Measurements from ENCODE around the gene GTF2F1.

GTF2F1 gene

DNA sequence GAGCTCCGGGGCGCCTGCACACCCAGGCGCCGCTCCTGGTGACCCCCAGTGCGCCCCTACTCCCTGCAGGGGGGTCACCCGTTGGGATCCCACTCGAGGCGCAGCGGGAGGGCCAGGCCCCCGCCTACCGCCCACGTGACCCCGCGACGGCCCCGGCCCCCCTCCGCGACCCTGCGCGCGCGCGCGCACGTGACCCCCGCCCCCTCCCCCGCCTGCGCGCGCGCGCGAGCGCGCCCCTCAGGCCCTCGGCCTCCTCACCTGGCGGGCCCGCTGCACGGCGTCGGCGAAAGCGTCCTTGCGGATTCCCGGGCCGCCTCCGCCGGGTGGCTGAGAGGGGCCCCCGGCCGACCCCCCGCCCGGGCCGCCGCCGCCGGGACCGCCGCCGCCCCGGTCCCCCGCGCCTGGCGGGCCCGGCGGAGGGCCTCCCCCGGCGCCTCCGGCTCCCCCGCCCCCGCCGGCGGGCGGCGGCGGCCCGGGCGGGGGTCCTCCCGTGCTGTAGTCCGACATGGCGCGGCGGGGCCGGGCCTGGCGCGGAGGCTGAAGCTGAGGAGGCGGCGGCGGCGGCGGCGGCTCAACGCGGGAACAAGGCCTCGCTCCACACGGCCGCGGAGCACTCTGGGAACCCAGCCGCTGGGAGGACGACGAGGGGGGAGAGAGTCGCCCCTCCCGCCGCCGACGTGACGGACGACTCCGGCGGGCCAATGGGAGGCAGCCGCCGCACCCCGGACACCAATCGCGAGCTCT is 31.4 kb upstream of the GTF2F1 start, which contains the start of gene KHSRP:
Gene KHSRP, minus strand, starts transcription at position 617 of the 744 bp plus-strand sequence. Its CDS starts 110 bp downstream, at position 507.
- DNase-seq (ENCODE audit: low spot score) = no peak
- TF ChIP-seq, protein P1, sequence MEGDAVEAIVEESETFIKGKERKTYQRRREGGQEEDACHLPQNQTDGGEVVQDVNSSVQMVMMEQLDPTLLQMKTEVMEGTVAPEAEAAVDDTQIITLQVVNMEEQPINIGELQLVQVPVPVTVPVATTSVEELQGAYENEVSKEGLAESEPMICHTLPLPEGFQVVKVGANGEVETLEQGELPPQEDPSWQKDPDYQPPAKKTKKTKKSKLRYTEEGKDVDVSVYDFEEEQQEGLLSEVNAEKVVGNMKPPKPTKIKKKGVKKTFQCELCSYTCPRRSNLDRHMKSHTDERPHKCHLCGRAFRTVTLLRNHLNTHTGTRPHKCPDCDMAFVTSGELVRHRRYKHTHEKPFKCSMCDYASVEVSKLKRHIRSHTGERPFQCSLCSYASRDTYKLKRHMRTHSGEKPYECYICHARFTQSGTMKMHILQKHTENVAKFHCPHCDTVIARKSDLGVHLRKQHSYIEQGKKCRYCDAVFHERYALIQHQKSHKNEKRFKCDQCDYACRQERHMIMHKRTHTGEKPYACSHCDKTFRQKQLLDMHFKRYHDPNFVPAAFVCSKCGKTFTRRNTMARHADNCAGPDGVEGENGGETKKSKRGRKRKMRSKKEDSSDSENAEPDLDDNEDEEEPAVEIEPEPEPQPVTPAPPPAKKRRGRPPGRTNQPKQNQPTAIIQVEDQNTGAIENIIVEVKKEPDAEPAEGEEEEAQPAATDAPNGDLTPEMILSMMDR (IDR thresholded peaks at IDR 0.05; ENCODE audit: borderline replicate concordance, control extremely low read depth, extremely low read depth, insufficient read depth, missing control alignments) = no peak
- in situ Hi-C loops (cut with MboI; ENCODE audit: low sequenced_read_pairs, unreplicated experiment) = no loop called here

DNA sequence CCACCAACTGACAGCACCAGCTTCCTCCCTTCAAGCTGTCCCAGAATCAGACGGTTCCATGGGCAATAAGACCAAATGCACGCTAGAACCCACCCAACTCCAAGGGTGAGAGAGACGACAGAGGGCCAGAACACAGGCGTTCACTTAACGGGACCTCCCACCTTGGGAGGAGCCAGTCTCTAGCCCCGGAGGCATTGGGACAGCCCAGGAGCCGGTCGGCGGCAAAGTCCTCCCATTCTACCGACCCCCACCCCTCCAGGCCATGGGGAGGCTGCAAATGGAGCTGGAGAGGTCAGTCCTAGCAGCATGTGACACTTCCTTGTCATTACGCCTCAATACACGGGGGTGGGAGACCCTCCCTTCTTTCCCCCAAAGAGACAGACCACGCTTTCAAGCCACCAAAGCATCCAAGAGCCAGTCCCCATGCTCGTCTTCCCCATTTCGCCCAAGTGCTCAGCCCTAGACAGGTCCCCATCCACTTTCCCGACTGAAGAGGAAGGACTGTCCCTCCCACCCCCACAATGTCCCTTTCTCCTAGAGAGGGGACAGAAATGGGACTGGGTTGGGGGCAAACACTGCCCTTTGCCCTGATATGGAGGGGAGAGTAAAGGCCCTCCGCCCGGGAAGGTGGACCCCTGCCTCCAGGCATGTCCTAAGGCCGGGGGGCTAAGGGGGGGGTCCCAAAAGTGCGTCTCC is 30.7 kb upstream of the GTF2F1 start:
- in situ Hi-C loops (cut with MboI; ENCODE audit: low sequenced_read_pairs, unreplicated experiment) = no loop called here
- DNase-seq (ENCODE audit: low spot score) = peak; percentile 70
- TF ChIP-seq, protein P1 (IDR thresholded peaks at IDR 0.05; ENCODE audit: borderline replicate concordance, control extremely low read depth, extremely low read depth, insufficient read depth, missing control alignments) = no peak

DNA sequence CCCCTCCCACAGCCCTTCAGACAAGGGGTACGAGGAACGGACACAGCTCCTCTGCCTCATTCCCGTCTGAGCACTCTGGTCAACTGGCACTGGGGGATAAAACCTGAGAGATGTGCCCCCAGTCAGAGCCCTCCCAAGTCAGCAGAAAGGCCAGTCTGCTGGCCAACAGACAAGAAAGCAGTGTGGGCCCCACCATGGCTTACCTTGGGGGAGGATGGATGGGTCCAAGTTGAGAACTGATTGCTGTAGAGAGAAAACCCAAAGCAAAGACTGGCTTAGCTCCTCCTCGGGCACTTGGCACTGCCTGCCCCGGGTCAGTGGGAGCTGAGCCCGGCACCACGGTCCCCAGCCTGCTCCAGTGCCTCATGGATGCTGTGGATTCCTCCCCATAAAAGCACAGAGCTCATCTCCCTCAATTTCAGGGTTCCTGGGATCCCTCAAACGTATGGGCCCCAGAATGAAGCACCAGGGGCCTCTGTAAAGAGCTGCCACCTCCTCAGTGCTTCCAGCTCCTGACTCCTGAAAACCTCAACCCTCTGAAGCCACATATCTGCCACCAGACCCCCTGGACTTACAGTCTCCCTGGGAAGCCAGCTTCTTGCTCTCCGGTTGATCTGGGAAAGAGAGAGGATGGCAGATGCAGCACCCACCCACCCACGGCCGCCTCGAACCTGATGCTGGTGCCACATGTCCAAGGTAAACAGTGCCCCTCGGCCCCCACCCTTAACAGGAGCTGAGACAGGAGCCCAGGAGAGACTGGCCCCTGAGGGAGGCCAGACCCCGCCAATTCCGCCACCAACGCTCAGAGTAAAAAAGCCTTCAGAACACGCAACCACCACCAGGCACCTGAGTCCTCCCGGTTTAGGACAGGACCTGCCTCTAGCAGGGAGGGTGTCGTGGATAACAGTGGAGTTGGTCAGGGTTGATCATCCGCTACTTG is 28.4 kb upstream of the GTF2F1 start:
- TF ChIP-seq, protein P1 (IDR thresholded peaks at IDR 0.05; ENCODE audit: borderline replicate concordance, control extremely low read depth, extremely low read depth, insufficient read depth, missing control alignments) = no peak
- DNase-seq (ENCODE audit: low spot score) = no peak
- in situ Hi-C loops (cut with MboI; ENCODE audit: low sequenced_read_pairs, unreplicated experiment) = no loop called here

DNA sequence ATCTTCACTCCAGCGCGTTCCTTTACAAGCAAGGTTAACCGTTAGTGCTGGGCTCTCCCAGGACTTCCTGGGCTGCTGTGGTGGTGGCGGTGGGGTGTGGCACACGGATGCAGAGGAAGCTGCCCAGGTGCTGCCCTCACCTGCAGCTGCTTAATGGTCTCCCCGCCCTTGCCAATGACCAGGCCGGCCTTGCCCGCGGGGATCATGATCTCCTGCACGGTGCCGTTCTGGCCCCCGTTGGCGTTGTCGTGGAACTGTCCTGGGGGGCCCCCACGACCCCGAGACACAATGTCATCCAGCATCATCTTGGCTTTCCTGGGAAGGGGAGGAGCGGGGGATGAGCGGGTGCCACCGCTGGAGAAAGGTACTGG is 25.6 kb upstream of the GTF2F1 start:
- in situ Hi-C loops (cut with MboI; ENCODE audit: low sequenced_read_pairs, unreplicated experiment) = no loop called here
- TF ChIP-seq, protein P1 (IDR thresholded peaks at IDR 0.05; ENCODE audit: borderline replicate concordance, control extremely low read depth, extremely low read depth, insufficient read depth, missing control alignments) = no peak
- no peak for DNase-seq (ENCODE audit: low spot score)

DNA sequence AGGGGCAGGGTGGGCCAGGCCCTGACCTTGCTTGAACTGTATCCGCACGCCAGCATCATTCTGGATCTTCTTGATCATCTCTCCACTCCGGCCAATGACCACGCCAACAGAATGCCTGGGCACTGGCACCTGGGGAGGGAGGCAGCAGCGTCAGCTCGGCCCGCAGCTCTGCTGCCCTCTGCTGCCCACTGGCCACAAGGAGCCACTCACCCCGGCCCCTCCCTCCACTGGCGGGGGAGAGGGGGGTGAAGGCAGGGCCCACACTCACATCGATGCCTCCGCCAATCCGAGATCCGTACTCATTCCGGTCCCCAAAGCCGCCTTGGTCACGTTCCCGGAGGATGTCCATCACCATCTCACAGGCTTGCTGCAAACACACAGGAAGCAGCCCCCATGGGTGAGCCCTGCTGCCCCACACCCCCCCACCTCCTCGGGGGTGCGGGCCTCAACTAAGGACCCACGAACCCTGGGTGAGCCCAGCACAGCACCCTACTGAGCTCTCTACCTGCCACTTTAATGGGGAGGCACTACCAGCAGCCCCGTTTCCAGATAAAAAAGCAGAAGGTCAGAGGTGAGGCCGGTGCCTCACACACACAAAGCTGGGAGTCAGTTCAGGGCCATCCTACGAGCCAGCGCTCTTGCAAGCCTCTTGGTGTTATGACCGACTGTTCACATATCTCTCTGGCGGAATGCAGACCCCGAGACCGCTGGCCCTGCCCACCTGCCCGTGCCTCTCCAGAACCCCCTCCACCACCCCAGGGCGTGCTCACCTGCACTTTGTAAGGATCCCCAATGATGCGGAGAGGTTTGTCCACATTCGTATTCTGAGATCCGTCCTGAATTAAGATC is 25.0 kb upstream of the GTF2F1 start:
- in situ Hi-C loops (cut with MboI; ENCODE audit: low sequenced_read_pairs, unreplicated experiment) = no loop called here
- no peak for DNase-seq (ENCODE audit: low spot score)
- TF ChIP-seq, protein P1 (IDR thresholded peaks at IDR 0.05; ENCODE audit: borderline replicate concordance, control extremely low read depth, extremely low read depth, insufficient read depth, missing control alignments) = no peak

Data from GM13976 (cell line).